ENCODE results near the gene RALGAPA2.

DNA sequence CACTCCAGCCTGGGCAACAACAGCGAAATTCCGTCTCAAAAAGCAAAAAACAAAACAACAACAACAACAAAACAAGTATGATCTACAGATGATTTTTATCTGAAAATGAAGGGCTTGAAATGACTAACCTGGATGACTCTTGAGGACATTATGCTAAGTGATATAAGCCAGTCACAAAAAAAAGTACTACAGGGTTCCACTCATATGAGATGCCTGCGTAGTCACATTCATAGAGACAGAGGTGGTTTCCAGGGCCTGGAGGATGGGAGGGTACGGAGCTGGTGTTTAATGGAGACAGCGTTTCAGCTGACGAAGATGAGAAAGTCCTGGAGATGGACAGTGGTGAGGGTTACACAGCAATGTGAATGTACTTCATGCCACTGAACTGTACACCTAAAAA, 352.8 kb downstream of the RALGAPA2 start:
- TF ChIP-seq CHD2 (IDR thresholded peaks at IDR 0.05; ENCODE audit: low read length, partially characterized antibody) = no peak
- no peak for TF ChIP-seq RAD21 (IDR thresholded peaks at IDR 0.05; ENCODE audit: low read length)
- no peak for TF ChIP-seq RCOR1 (IDR thresholded peaks at IDR 0.05; ENCODE audit: low read length)
- TF ChIP-seq FOXM1 (IDR thresholded peaks at IDR 0.05; ENCODE audit: low read depth) = no peak
- TF ChIP-seq MXI1 (IDR thresholded peaks at IDR 0.05; ENCODE audit: low read depth, low read length) = no peak
- TF ChIP-seq, protein P1, sequence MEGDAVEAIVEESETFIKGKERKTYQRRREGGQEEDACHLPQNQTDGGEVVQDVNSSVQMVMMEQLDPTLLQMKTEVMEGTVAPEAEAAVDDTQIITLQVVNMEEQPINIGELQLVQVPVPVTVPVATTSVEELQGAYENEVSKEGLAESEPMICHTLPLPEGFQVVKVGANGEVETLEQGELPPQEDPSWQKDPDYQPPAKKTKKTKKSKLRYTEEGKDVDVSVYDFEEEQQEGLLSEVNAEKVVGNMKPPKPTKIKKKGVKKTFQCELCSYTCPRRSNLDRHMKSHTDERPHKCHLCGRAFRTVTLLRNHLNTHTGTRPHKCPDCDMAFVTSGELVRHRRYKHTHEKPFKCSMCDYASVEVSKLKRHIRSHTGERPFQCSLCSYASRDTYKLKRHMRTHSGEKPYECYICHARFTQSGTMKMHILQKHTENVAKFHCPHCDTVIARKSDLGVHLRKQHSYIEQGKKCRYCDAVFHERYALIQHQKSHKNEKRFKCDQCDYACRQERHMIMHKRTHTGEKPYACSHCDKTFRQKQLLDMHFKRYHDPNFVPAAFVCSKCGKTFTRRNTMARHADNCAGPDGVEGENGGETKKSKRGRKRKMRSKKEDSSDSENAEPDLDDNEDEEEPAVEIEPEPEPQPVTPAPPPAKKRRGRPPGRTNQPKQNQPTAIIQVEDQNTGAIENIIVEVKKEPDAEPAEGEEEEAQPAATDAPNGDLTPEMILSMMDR (IDR thresholded peaks at IDR 0.05) = no peak
- TF ChIP-seq, protein P2, sequence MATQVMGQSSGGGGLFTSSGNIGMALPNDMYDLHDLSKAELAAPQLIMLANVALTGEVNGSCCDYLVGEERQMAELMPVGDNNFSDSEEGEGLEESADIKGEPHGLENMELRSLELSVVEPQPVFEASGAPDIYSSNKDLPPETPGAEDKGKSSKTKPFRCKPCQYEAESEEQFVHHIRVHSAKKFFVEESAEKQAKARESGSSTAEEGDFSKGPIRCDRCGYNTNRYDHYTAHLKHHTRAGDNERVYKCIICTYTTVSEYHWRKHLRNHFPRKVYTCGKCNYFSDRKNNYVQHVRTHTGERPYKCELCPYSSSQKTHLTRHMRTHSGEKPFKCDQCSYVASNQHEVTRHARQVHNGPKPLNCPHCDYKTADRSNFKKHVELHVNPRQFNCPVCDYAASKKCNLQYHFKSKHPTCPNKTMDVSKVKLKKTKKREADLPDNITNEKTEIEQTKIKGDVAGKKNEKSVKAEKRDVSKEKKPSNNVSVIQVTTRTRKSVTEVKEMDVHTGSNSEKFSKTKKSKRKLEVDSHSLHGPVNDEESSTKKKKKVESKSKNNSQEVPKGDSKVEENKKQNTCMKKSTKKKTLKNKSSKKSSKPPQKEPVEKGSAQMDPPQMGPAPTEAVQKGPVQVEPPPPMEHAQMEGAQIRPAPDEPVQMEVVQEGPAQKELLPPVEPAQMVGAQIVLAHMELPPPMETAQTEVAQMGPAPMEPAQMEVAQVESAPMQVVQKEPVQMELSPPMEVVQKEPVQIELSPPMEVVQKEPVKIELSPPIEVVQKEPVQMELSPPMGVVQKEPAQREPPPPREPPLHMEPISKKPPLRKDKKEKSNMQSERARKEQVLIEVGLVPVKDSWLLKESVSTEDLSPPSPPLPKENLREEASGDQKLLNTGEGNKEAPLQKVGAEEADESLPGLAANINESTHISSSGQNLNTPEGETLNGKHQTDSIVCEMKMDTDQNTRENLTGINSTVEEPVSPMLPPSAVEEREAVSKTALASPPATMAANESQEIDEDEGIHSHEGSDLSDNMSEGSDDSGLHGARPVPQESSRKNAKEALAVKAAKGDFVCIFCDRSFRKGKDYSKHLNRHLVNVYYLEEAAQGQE (IDR thresholded peaks at IDR 0.05; ENCODE audit: low read depth, low read length) = no peak
- TF ChIP-seq, protein P3, sequence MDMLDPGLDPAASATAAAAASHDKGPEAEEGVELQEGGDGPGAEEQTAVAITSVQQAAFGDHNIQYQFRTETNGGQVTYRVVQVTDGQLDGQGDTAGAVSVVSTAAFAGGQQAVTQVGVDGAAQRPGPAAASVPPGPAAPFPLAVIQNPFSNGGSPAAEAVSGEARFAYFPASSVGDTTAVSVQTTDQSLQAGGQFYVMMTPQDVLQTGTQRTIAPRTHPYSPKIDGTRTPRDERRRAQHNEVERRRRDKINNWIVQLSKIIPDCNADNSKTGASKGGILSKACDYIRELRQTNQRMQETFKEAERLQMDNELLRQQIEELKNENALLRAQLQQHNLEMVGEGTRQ (IDR thresholded peaks at IDR 0.05; ENCODE audit: borderline replicate concordance, low read depth, low read length) = no peak
- TF ChIP-seq NFIC (IDR thresholded peaks at IDR 0.05; ENCODE audit: borderline replicate concordance) = no peak
- TF ChIP-seq YY1 (IDR thresholded peaks at IDR 0.05; ENCODE audit: low read depth) = no peak
- TF ChIP-seq, protein P4, sequence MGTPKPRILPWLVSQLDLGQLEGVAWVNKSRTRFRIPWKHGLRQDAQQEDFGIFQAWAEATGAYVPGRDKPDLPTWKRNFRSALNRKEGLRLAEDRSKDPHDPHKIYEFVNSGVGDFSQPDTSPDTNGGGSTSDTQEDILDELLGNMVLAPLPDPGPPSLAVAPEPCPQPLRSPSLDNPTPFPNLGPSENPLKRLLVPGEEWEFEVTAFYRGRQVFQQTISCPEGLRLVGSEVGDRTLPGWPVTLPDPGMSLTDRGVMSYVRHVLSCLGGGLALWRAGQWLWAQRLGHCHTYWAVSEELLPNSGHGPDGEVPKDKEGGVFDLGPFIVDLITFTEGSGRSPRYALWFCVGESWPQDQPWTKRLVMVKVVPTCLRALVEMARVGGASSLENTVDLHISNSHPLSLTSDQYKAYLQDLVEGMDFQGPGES (IDR thresholded peaks at IDR 0.05; ENCODE audit: low read depth, low read length) = no peak
- no peak for TF ChIP-seq FOXJ3 (CRISPR knock-in tag; IDR thresholded peaks at IDR 0.05)
